GM06990 (cell line): ENCODE results near the gene CELSR1.

ENCODE experiments used
- DNase-seq: peaks from one replicate; pipeline ENCODE4 v3.0.0-alpha.2; 2011; ENCODE audit not compliant: insufficient read length; ENCODE audit errors: extremely low read depth
- H3K27me3 ChIP-seq: replicated peaks from 2 replicates; pipeline ENCODE4 v1.6.0; 2011; ENCODE audit warnings: low read length; ENCODE audit not compliant: control insufficient read depth, insufficient read depth
- H3K36me3 ChIP-seq: 2 replicates; pipeline ENCODE4 v1.5.1; 2011; ENCODE audit warnings: low read length; ENCODE audit not compliant: control insufficient read depth, insufficient read depth
- H3K4me3 ChIP-seq: replicated peaks from 2 replicates; pipeline ENCODE4 v1.5.1; 2011; ENCODE audit warnings: low read depth, mild to moderate bottlenecking, control low read depth, low read length
- CTCF ChIP-seq: IDR thresholded peaks from 2 replicates; pipeline ENCODE4 v1.5.1; 2011; ENCODE audit warnings: low read length, control low read depth, mild to moderate bottlenecking, inconsistent platforms; ENCODE audit not compliant: insufficient read depth, poor library complexity, severe bottlenecking

Gene CELSR1

GRCh38 chr22:46557736-46558480 lies 20.5 kb upstream of the CELSR1 start:
- TF ChIP-seq CTCF = no peak

GRCh38 chr22:46556775-46557174 lies 19.4 kb upstream of the CELSR1 start:
- H3K36me3 ChIP-seq = no peaks in the 10 kb centered on the region
- no peaks in the 10 kb centered on the region for H3K27me3 ChIP-seq
- no peak overlapping the region for H3K4me3 ChIP-seq
- no peak for DNase-seq
- TF ChIP-seq CTCF = no peak

More at GRCh38 chr22:46557736-46558480, 20.5 kb upstream of the CELSR1 start:
- H3K36me3 ChIP-seq = no peaks in the 10 kb centered on the region
- no peak for DNase-seq
- H3K27me3 ChIP-seq = no peaks in the 10 kb centered on the region
- H3K4me3 ChIP-seq = no peak overlapping the region

- no peak overlapping the region for H3K4me3 ChIP-seq
- no peak for TF ChIP-seq CTCF
- DNase-seq = no peak
- no peaks in the 10 kb centered on the region for H3K27me3 ChIP-seq
- no peaks in the 10 kb centered on the region for H3K36me3 ChIP-seq
These were observed 15.8 kb upstream of the CELSR1 start for GRCh38 chr22:46553189-46553588.

- no peak for DNase-seq
- H3K36me3 ChIP-seq = no peaks in the 10 kb centered on the region
- no peak for TF ChIP-seq CTCF
- no peak overlapping the region for H3K4me3 ChIP-seq
- H3K27me3 ChIP-seq = no peaks in the 10 kb centered on the region; the same call in 1 of the 2 replicates
These were observed 14.6 kb upstream of the CELSR1 start for GRCh38 chr22:46551996-46552395.

DNA sequence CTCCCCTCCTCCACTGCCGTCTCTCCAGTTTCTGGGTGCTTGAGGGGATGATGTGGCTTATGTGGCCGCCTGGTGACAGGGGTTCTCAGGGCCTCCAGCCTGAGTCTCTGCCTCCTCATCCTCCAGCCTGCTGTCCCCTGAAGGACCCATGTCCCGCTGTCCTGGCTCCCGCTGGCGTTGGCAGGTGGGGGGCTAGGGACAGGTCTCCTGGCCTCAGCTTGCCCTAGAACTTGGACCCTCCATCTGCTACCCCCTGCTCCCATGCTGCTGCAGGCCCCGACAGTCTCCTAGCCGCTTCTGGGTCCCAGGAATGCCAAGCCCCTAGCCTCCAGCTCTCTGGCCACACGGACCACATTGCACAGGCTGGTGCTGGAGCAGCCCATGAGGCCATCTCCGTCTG lies 13.9 kb upstream of the CELSR1 start:
- Histone ChIP-seq H3K4me3 (no peak overlapping the region), H3K36me3 (no peaks in the 10 kb centered on the region), H3K27me3 (no peaks in the 10 kb centered on the region; the same call in 1 of the 2 replicates)
- DNase-seq = no peak
- no peak for TF ChIP-seq CTCF
